ENCODE measurements around the gene MT1B.

GRCh38 chr16:56603589-56603988 is 48.1 kb upstream of the MT1B start:
- TF ChIP-seq CTCF (conservative IDR thresholded peaks at IDR 0.05; ENCODE audit: low read length) (0 out of 2 replicates have a peak, but pooled peaks have one; percentile 34), EZH2phosphoT487 (IDR thresholded peaks at IDR 0.05; ENCODE audit: borderline replicate concordance, low read depth, low read length) (no peak)

All from OCI-LY7 (cell line).